RWPE2 (cell line): ENCODE results near the gene RB1.
A peak's percentile ranks its signal among the peaks of the same experiment; 100 is the strongest.

Experiments
- ATAC-seq: fragments of 200-7000 bp; cut with Tn5 transposase; 3 replicates; pipeline ENCODE4 v1.9.1; 2021; ENCODE audit warnings: low read depth
- DNase-seq: peaks from one replicate; pipeline ENCODE4 v3.0.0-alpha.2; 2020; ENCODE audit warnings: low spot score
- H3K27ac ChIP-seq: fragments of 450-650 bp; 2 replicates; pipeline ENCODE4 v1.5.1; 2017; ENCODE audit warnings: mild to moderate bottlenecking; ENCODE audit not compliant: poor library complexity, severe bottlenecking
- H3K27me3 ChIP-seq: fragments of 250-450 bp; sonication (Bioruptor Pico); 2 replicates; pipeline ENCODE4 v1.5.1; 2021; ENCODE audit warnings: mild to moderate bottlenecking, moderate library complexity; ENCODE audit not compliant: insufficient read depth, poor library complexity, severe bottlenecking
- H3K36me3 ChIP-seq: fragments of 250-450 bp; sonication (Bioruptor Pico); 2 replicates; pipeline ENCODE4 v1.5.1; 2020; ENCODE audit warnings: low read depth, mild to moderate bottlenecking, moderate library complexity
- H3K4me1 ChIP-seq: fragments of 250-450 bp; sonication (Bioruptor Pico); 2 replicates; pipeline ENCODE4 v1.5.1; 2021; ENCODE audit warnings: mild to moderate bottlenecking, moderate library complexity; ENCODE audit not compliant: insufficient read depth, poor library complexity, severe bottlenecking
- H3K4me3 ChIP-seq: fragments of 250-450 bp; sonication (Bioruptor Pico); 2 replicates; pipeline ENCODE4 v1.5.1; 2021; ENCODE audit warnings: mild to moderate bottlenecking, moderate library complexity; ENCODE audit not compliant: severe bottlenecking
- H3K9me3 ChIP-seq: fragments of 250-450 bp; sonication (Bioruptor Pico); 2 replicates; pipeline ENCODE4 v1.5.1; 2021; ENCODE audit warnings: mild to moderate bottlenecking, moderate library complexity; ENCODE audit not compliant: severe bottlenecking
- CTCF ChIP-seq: fragments of 450-650 bp; IDR thresholded peaks from one replicate; pipeline ENCODE4 v1.5.1; 2017; ENCODE audit warnings: mild to moderate bottlenecking, moderate library complexity; ENCODE audit not compliant: poor library complexity, severe bottlenecking

Gene RB1

GRCh38 chr13:48492470-48493065, 189.0 kb downstream of the RB1 start:
- ATAC-seq (no peak), DNase-seq (no peak)
- H3K4me1 ChIP-seq, result peaks cover 18% of the 10 kb centered on the region
- no peak overlapping the region for H3K27ac ChIP-seq
- no peak for TF ChIP-seq CTCF
- H3K9me3 ChIP-seq, result no peaks in the 10 kb centered on the region
- no peaks in the 10 kb centered on the region for H3K36me3 ChIP-seq
- H3K27me3 ChIP-seq, result no peaks in the 10 kb centered on the region
- no peak overlapping the region for H3K4me3 ChIP-seq

- TF ChIP-seq CTCF, result no peak
- Histone ChIP-seq H3K4me1 (peaks cover 18% of the 10 kb centered on the region), H3K4me3 (no peak overlapping the region), H3K27ac (no peak overlapping the region), H3K36me3 (no peaks in the 10 kb centered on the region), H3K27me3 (no peaks in the 10 kb centered on the region), H3K9me3 (no peaks in the 10 kb centered on the region)
- DNase-seq (no peak), ATAC-seq (no peak)
Measured at GRCh38 chr13:48493066-48493765, 189.7 kb downstream of the RB1 start.

- peak; percentile 62 for ATAC-seq
- Histone ChIP-seq H3K27ac (no peak overlapping the region), H3K36me3 (no peaks in the 10 kb centered on the region), H3K4me3 (no peak overlapping the region), H3K9me3 (no peaks in the 10 kb centered on the region), H3K27me3 (no peaks in the 10 kb centered on the region), H3K4me1 (peaks cover 18% of the 10 kb centered on the region)
- no peak for DNase-seq
- no peak for TF ChIP-seq CTCF
Measured at GRCh38 chr13:48493851-48494250, 190.3 kb downstream of the RB1 start.

GRCh38 chr13:48494874-48495273, 191.3 kb downstream of the RB1 start:
- peaks cover 18% of the 10 kb centered on the region for H3K4me1 ChIP-seq
- TF ChIP-seq CTCF, result no peak
- no peaks in the 10 kb centered on the region for H3K9me3 ChIP-seq
- no peak overlapping the region for H3K27ac ChIP-seq
- no peak for ATAC-seq
- H3K4me3 ChIP-seq, result no peak overlapping the region
- no peaks in the 10 kb centered on the region for H3K27me3 ChIP-seq
- H3K36me3 ChIP-seq, result no peaks in the 10 kb centered on the region
- DNase-seq, result no peak
